CD14-positive monocyte (primary cell): ENCODE results near the gene SCML1. TPM values are rescaled to one million over a fixed set of nuclear protein-coding genes. Genes with fewer than 3 reads are reported as not detected.

Source experiments
- DNase-seq, 3 donors: peaks; one replicate each; pipeline ENCODE4 v3.0.0-alpha.2; 2011 to 2022
- H2AFZ ChIP-seq: 2 replicates; pipeline ENCODE4 v1.6.0; 2012; ENCODE audit warnings: mild to moderate bottlenecking, low read depth, low read length, inconsistent platforms; ENCODE audit not compliant: insufficient read depth, poor library complexity, severe bottlenecking
- H3K27ac ChIP-seq, 2 donors: 1 replicate in 1 of 2; 2 replicates in 1 of 2; pipeline ENCODE4 v1.5.1; 2012 to 2013; ENCODE audit warnings: low read length in 2 of 2, control low read depth in 1 of 2, inconsistent platforms in 1 of 2, low read depth in 1 of 2, mild to moderate bottlenecking in 1 of 2
- H3K27me3 ChIP-seq, 2 donors: one replicate each; pipeline versions ENCODE4 v1.6.0 to v1.6.1; 2011 to 2013; ENCODE audit warnings: low read length in 2 of 2; ENCODE audit not compliant: control insufficient read depth in 2 of 2, insufficient read depth in 2 of 2
- H3K36me3 ChIP-seq, 2 donors: replicated peaks in 1 of 2; 1 replicate in 1 of 2; 2 replicates in 1 of 2; pipeline versions ENCODE4 v1.5.1 to v1.6.1; 2012 to 2013; ENCODE audit warnings: low read length in 2 of 2, control low read depth in 1 of 2, inconsistent platforms in 1 of 2, mild to moderate bottlenecking in 1 of 2; ENCODE audit not compliant: insufficient read depth in 2 of 2, control insufficient read depth in 1 of 2
- H3K4me1 ChIP-seq, 2 donors: 1 replicate in 1 of 2; 2 replicates in 1 of 2; pipeline versions ENCODE4 v1.5.1 to v1.6.1; 2012 to 2013; ENCODE audit warnings: low read length in 2 of 2, control low read depth in 1 of 2, inconsistent platforms in 1 of 2, mild to moderate bottlenecking in 1 of 2, moderate library complexity in 1 of 2; ENCODE audit not compliant: insufficient read depth in 2 of 2, control insufficient read depth in 1 of 2
- H3K4me2 ChIP-seq: replicated peaks from 2 replicates; pipeline ENCODE3; 2012; ENCODE audit warnings: low read length, moderate library complexity, mild to moderate bottlenecking; ENCODE audit not compliant: poor library complexity, severe bottlenecking; ENCODE audit errors: extremely low read depth
- H3K4me3 ChIP-seq, 3 experiments: fragments of 200-600 bp in 1 of 3; sonication (generic) in 1 of 3; replicated peaks in 1 of 3; 1 replicate in 2 of 3; 2 replicates in 1 of 3; pipeline ENCODE4 v1.5.1; 2011 to 2013; ENCODE audit warnings: low read length in 3 of 3, mild to moderate bottlenecking in 3 of 3, control low read depth in 2 of 3, low read depth in 2 of 3, inconsistent platforms in 1 of 3, moderate library complexity in 1 of 3
- H3K79me2 ChIP-seq: 2 replicates; pipeline ENCODE4 v1.6.0; 2012; ENCODE audit warnings: mild to moderate bottlenecking, control low read depth, inconsistent platforms, low read length, moderate library complexity; ENCODE audit not compliant: insufficient read depth
- H3K9ac ChIP-seq: 2 replicates; pipeline ENCODE4 v1.6.0; 2017; ENCODE audit warnings: low read length, mild to moderate bottlenecking; ENCODE audit not compliant: insufficient read depth, poor library complexity, severe bottlenecking
- H3K9me3 ChIP-seq, 2 donors: replicated peaks in 1 of 2; 1 replicate in 1 of 2; 2 replicates in 1 of 2; pipeline versions ENCODE4 v1.5.1 to v1.6.1; 2012 to 2013; ENCODE audit warnings: low read length in 2 of 2, control low read depth in 1 of 2; ENCODE audit not compliant: control insufficient read depth in 1 of 2, insufficient read depth in 1 of 2
- H4K20me1 ChIP-seq: 2 replicates; pipeline ENCODE4 v1.6.0; 2012; ENCODE audit warnings: mild to moderate bottlenecking, low read length, control low read depth, moderate library complexity; ENCODE audit not compliant: insufficient read depth
- H3K27ac Mint-ChIP-seq, 7 donors: one replicate each; pipeline ENCODE4 v1.8.0; 2020; ENCODE audit warnings: mild to moderate bottlenecking in 7 of 7, mixed read lengths in 7 of 7, moderate library complexity in 6 of 7, inconsistent platforms in 2 of 7
- H3K27me3 Mint-ChIP-seq, 3 donors: one replicate each; pipeline ENCODE4 v1.8.0; 2021 to 2022; ENCODE audit warnings: low read depth in 3 of 3, mild to moderate bottlenecking in 3 of 3, mixed read lengths in 3 of 3, moderate library complexity in 3 of 3, inconsistent platforms in 1 of 3
- H3K36me3 Mint-ChIP-seq, 2 donors: one replicate each; pipeline ENCODE4 v1.8.0; 2020; ENCODE audit warnings: mixed read lengths in 2 of 2, inconsistent platforms in 1 of 2, mild to moderate bottlenecking in 1 of 2
- H3K4me1 Mint-ChIP-seq: one replicate; pipeline ENCODE4 v1.8.0; 2020; ENCODE audit warnings: mild to moderate bottlenecking, mixed read lengths
- H3K4me3 Mint-ChIP-seq, 2 donors: one replicate each; pipeline ENCODE4 v1.8.0; 2020; ENCODE audit warnings: mild to moderate bottlenecking in 2 of 2, mixed read lengths in 2 of 2, moderate library complexity in 1 of 2
- H3K9me3 Mint-ChIP-seq, 7 donors: one replicate each; pipeline ENCODE4 v1.8.0; 2020 to 2022; ENCODE audit warnings: mixed read lengths in 7 of 7, mild to moderate bottlenecking in 6 of 7, moderate library complexity in 6 of 7, inconsistent platforms in 2 of 7
- CTCF ChIP-seq: fragments of 200-600 bp; IDR thresholded peaks from one replicate; pipeline ENCODE4 v1.8.0; 2022; ENCODE audit warnings: antibody characterized with exemption, mild to moderate bottlenecking
- WGBS: methylation state at CpG from one replicate; pipeline ENCODE4 v1.1.5; 2013; ENCODE audit warnings: missing lambda C conversion rate; ENCODE audit not compliant: insufficient coverage; 5-methylcytosine and 5-hydroxymethylcytosine counted together
- intact Hi-C, 2 donors: fragments of 100-400 bp; cut with micrococcal nuclease; formaldehyde crosslinking; loops; one replicate each; pipeline versions ENCODE4 v1.15.0 to v1.15.1; 2023
- polyA plus RNA-seq, 3 donors: library from polyadenylated mRNA; depleted of rRNA in 1 of 3; unstranded in 2 of 3; stranded (reverse) in 1 of 3; fragments of 300-500 nt in 2 of 3; fragments of >200 nt in 1 of 3; fragmentation: Illumina TruSeq in 2 of 3; gene quantifications; 1 replicate in 2 of 3; 2 replicates in 1 of 3; pipeline ENCODE4 v1.2.3, GENCODE V29; 2012 to 2021

The SCML1 gene
- polyA plus RNA-seq, 3 donors: 0.56 to 8.5 (median 1.4) TPM

- peaks cover 3% of the 10 kb centered on the region in 2 donors for H3K36me3 Mint-ChIP-seq
- intact Hi-C loops: no loop called here
These were observed 15.6 kb upstream of the SCML1 start for GRCh38 chrX:17721715-17722114.

GRCh38 chrX:17725181-17725580 lies 12.1 kb upstream of the SCML1 start:
- Histone ChIP-seq H3K9me3 (no peaks in the 10 kb centered on the region), H3K27me3 (no peaks in the 10 kb centered on the region), H3K27ac (no peak overlapping the region), H4K20me1 (no peaks in the 10 kb centered on the region), H3K4me3 (no peak overlapping the region), H3K9ac (no peak overlapping the region), H3K79me2 (no peaks in the 10 kb centered on the region), H2AFZ (no peak overlapping the region), H3K4me1 (no peaks in the 10 kb centered on the region), H3K36me3 (no peaks in the 10 kb centered on the region), H3K4me2 (no peak overlapping the region)
- no peaks in the 10 kb centered on the region for H3K9me3 Mint-ChIP-seq
- peak overlapping the region in 1 of 2 donors; percentile 41 for H3K4me3 Mint-ChIP-seq
- no peak for DNase-seq
- peaks cover 0 to 6% (median 4%) of the 10 kb centered on the region in 3 donors for H3K27me3 Mint-ChIP-seq
- H3K4me1 Mint-ChIP-seq: peaks cover 2% of the 10 kb centered on the region
- no peak for TF ChIP-seq CTCF
- H3K27ac Mint-ChIP-seq: no peak overlapping the region
- WGBS: no CpG with 5 or more reads among the region's 2 CpGs
- peaks cover 3 to 10% of the 10 kb centered on the region in 2 donors for H3K36me3 Mint-ChIP-seq
- intact Hi-C loops: no loop called here

More at GRCh38 chrX:17721715-17722114, 15.6 kb upstream of the SCML1 start:
- Histone ChIP-seq H3K4me2 (no peak overlapping the region), H3K4me3 (no peak overlapping the region), H3K79me2 (no peaks in the 10 kb centered on the region), H3K27me3 (peaks cover 0 to 2% of the 10 kb centered on the region in 2 donors), H3K36me3 (no peaks in the 10 kb centered on the region), H3K9ac (no peak overlapping the region), H4K20me1 (no peaks in the 10 kb centered on the region), H3K4me1 (no peaks in the 10 kb centered on the region), H3K9me3 (peaks cover 0 to 3% of the 10 kb centered on the region in 2 donors), H3K27ac (no peak overlapping the region), H2AFZ (no peak overlapping the region)
- no peak for TF ChIP-seq CTCF
- H3K4me1 Mint-ChIP-seq: no peaks in the 10 kb centered on the region
- H3K27ac Mint-ChIP-seq: no peak overlapping the region
- no peak for DNase-seq
- H3K27me3 Mint-ChIP-seq: peaks cover 1 to 14% (median 7%) of the 10 kb centered on the region in 3 donors
- peaks cover 0 to 3% (median 1%) of the 10 kb centered on the region in 7 donors for H3K9me3 Mint-ChIP-seq
- WGBS: no CpG with 5 or more reads among the region's 4 CpGs
- no peak overlapping the region for H3K4me3 Mint-ChIP-seq
